Measurements from ENCODE around the gene MTG1. TPM values are rescaled to one million over a fixed set of nuclear protein-coding genes. Genes with fewer than 3 reads are reported as not detected.

Gene MTG1
- total and polyA plus RNA-seq, 2 donors (not counting 1 experiment from before 2014, with no cell fraction given) = 90.0 to 117 TPM

DNA sequence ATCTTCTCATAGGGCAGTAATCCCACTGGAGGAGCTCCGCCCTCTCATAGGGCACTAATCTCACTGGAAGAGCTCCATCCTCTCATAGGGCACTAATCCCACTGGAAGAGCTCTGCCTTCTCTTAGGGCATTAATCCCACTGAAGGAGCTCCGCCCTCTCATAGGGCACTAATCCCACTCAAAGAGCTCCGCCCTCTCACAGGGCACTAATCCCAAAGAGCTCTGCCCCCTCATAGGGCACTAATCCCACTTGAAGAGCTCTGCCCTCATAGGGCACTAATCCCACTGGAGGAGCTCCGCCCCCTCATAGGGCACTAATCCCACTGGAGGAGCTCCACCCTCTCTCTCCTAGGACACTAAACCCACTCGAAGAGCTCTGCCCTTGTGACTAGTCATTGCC, 32.7 kb upstream of the MTG1 start:
- peak overlapping the region; percentile 56 for H3K4me3 Mint-ChIP-seq
- 97% methylated on average over 3 of the region's 5 CpGs for WGBS (ENCODE audit: insufficient coverage)
- CTCF ChIA-PET = interaction anchor here (0.7 to 1.7 kb wide), 9 partner anchors 10 to 104 kb away, joined by 3 to 10 read pairs (median 3); partner anchors contain the start of gene ECHS1

More for the DNA sequence above, 32.7 kb upstream of the MTG1 start:
- peak overlapping the region in 2 of 5 experiments; percentile 33 to 44 for H3K4me3 ChIP-seq (ENCODE audit: control extremely low read depth in 1 of 5, extremely low read depth in 1 of 5, insufficient read depth in 1 of 5, low read depth in 2 of 5, low read length in 4 of 5)
- H3K4me1 Mint-ChIP-seq = peaks cover 28% of the 10 kb centered on the region
- no peaks in the 10 kb centered on the region for H3K27me3 ChIP-seq (replicated peaks in 1 of 4; ENCODE audit: control extremely low read depth in 1 of 4, control insufficient read depth in 3 of 4, insufficient read depth in 4 of 4, low read length in 3 of 4)
- DNase-seq = no peak
- H4K20me1 ChIP-seq (ENCODE audit: control insufficient read depth, insufficient read depth, low read length, poor library complexity, severe bottlenecking) = peaks cover 12% of the 10 kb centered on the region
- no peaks in the 10 kb centered on the region for H3K9me3 Mint-ChIP-seq (ENCODE audit: insufficient read depth)
- peak overlapping the region; percentile 30 for H3K9ac ChIP-seq (ENCODE audit: low read length)
- H3K79me2 ChIP-seq (ENCODE audit: control insufficient read depth, insufficient read depth, low read length) = peaks cover 5% of the 10 kb centered on the region
- intact Hi-C loops (cut with micrococcal nuclease) = no loop called here
- TF ChIP-seq EZH2 (IDR thresholded peaks at IDR 0.05; ENCODE audit: borderline replicate concordance, insufficient read depth, low read depth, low read length, poor library complexity, severe bottlenecking) = no peak
- TF ChIP-seq, protein P1, sequence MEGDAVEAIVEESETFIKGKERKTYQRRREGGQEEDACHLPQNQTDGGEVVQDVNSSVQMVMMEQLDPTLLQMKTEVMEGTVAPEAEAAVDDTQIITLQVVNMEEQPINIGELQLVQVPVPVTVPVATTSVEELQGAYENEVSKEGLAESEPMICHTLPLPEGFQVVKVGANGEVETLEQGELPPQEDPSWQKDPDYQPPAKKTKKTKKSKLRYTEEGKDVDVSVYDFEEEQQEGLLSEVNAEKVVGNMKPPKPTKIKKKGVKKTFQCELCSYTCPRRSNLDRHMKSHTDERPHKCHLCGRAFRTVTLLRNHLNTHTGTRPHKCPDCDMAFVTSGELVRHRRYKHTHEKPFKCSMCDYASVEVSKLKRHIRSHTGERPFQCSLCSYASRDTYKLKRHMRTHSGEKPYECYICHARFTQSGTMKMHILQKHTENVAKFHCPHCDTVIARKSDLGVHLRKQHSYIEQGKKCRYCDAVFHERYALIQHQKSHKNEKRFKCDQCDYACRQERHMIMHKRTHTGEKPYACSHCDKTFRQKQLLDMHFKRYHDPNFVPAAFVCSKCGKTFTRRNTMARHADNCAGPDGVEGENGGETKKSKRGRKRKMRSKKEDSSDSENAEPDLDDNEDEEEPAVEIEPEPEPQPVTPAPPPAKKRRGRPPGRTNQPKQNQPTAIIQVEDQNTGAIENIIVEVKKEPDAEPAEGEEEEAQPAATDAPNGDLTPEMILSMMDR (IDR thresholded peaks at IDR 0.05) = no peak
- H3K4me2 ChIP-seq (replicated peaks; ENCODE audit: low read depth, low read length, poor library complexity, severe bottlenecking) = peak overlapping the region; percentile 55
- POLR2A ChIA-PET = interaction anchor here (1.8 kb wide), 1 partner anchor 12 kb away, joined by 7 read pairs; the partner anchor contains the start of gene ECHS1
- no peak for ATAC-seq (ENCODE audit: low read depth)
- H2AFZ ChIP-seq (ENCODE audit: insufficient read depth, low read depth, low read length, poor library complexity, severe bottlenecking) = peak overlapping the region; percentile 45
- H3K9me3 ChIP-seq (ENCODE audit: control extremely low read depth in 1 of 3, control insufficient read depth in 2 of 3, insufficient read depth in 1 of 3, low read length in 2 of 3) = peaks cover 0 to 17% (median 0%) of the 10 kb centered on the region in 3 donors
- H3K27me3 Mint-ChIP-seq = no peaks in the 10 kb centered on the region
- H3K36me3 ChIP-seq (replicated peaks in 1 of 2; ENCODE audit: control extremely low read depth in 1 of 2, control insufficient read depth in 1 of 2, extremely low read depth in 1 of 2, insufficient read depth in 2 of 2, low read length in 1 of 2) = peaks cover 0 to 21% of the 10 kb centered on the region in 2 experiments
- peaks cover 18 to 33% of the 10 kb centered on the region in 2 donors for H3K4me1 ChIP-seq (ENCODE audit: control insufficient read depth in 2 of 2, insufficient read depth in 2 of 2, low read length in 2 of 2)
- H3K27ac ChIP-seq (ENCODE audit: low read length in 2 of 2) = peak overlapping the region; percentile 19 to 37
- H3K27ac Mint-ChIP-seq = peak overlapping the region; percentile 79

All from B cell (primary cell).